Cardiac septum (tissue), 1 donor: ENCODE results near the gene POLR2L. TPM values are rescaled to one million over a fixed set of nuclear protein-coding genes. Genes with fewer than 3 reads are reported as not detected.

Experiments used
- DNase-seq: peaks from one replicate; pipeline ENCODE4 v3.0.0-alpha.2; 2020; ENCODE audit warnings: low spot score
- intact Hi-C: fragments of 100-400 bp; cut with DNase I; formaldehyde crosslinking; loops from one replicate; pipeline ENCODE4 v1.14.0; 2022
- total RNA-seq: library from RNA; stranded (reverse); fragmentation: NEBNext Ultra II Directional; extraction: Animal tissue kit (Norgen Biotek cat#: 25700); gene quantifications from one replicate; pipeline ENCODE4 v1.2.1, GENCODE V29; 2021
- donor health status: DM: no; HTN: no; CAD: no.

Gene POLR2L
- total RNA-seq, 1 donor from 2014 or later: 202 TPM

DNA sequence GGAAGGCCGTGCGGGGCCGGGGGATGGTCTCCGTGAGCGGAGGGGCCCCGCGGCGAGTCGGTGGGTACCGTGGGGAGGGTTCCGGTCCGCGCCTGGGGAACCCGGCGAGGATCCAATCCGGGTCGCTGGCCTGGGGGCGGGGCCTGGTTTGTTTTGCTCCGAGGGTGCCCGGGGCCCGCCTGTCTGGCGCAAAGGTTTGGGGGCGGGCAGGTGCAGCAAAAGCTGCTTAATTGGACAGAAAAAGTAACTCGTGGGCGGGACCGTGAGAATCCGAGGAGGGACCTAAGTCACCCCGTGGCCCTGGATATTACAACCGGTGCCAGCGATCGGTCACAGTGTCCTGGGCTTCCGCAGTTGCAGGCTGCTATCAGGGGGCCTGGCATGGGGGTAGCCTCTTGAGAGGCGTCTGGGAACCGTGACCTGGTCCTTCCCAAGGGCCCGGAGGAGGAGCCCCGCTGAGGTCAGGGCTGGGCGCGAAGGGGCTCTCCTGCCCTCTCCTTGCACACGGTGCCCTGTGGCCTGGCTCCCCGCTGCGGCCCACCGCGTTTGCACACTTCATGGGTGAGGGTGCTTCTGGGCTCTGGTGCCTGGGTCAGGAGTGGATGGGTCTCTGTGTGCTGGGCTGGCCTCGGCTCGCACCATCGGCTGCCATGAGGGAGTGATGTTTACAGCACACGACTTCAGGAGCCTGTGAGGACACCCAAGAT lies 22.2 kb downstream of the POLR2L start:
- peak; percentile 95 for DNase-seq
- intact Hi-C loops: no loop called here

DNA sequence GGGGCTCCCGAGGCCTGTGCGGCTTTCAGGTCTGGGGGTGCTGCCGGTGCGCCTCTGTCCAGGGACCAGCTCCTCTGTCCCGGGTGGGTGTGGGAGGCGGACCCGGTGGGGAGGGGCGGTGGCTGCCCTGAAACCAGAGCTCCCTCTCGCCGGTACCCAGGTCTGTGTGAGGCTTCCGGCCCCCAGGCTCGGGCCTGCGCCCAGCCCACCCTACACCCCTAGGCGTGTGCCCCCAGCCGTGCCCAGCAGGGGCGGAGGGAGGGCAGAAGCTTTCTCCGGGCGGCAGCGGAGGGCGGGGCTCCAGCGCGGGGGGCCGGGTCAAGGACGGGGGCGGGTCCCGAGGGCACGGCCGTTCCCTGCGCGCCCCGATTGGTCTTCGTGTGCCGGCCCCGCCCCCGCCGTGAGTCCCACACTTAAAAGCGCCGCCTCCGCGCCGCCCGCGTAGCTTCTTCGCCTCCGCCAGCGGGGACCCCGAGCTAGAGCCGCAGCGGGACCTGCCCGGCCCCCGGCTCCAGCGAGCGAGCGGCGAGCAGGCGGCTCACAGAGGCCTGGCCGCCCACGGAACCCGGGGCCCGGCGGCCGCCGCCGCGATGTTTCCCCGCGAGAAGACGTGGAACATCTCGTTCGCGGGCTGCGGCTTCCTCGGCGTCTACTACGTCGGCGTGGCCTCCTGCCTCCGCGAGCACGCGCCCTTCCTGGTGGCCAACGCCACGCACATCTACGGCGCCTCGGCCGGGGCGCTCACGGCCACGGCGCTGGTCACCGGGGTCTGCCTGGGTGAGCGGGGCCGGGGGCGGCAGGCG lies 23.0 kb downstream of the POLR2L start:
- intact Hi-C loops: no loop called here
- peak; percentile 97 for DNase-seq

DNA sequence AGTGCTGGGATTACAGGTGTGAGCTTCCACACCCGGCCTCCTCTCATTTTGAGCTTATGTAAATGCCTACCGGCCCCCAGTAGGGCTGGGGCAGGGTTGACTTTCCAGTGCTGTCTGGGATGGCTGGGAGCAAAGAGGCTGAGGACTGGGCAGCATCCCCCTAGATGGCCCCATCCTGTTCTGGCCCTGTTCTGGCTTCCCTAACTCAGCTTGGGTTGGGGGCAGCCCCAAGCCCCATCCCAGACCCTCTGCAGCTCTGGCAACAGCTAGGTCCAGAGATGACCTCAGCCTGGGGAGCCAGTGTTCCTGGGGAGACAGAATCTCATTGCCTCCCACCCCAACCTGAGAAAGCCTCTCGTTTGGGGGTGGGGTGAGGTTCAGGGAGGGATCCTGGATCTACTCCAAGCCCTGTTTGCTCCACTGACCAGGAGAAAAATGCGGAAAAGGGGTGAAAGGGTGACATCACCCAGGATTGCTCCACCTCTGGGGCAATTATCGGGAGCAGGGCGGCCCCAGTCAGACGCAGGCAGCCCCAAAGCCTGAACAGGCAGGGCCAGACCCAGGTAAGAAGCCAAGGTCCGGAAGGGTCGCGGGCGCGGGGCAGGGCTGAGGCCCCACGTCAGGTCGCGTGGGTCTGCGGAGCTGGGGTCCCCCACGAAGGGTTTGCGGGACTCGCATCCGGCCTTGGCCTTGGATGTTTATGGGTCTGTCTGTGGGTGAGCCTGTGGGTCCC lies 23.8 kb downstream of the POLR2L start, which contains the start of gene PNPLA2:
Gene PNPLA2, plus strand, starts transcription at position 519 of the 733 bp plus-strand sequence. CDS start 805 bp downstream, outside the sequence.
- DNase-seq: peak; percentile 80
- intact Hi-C loops: no loop called here

DNA sequence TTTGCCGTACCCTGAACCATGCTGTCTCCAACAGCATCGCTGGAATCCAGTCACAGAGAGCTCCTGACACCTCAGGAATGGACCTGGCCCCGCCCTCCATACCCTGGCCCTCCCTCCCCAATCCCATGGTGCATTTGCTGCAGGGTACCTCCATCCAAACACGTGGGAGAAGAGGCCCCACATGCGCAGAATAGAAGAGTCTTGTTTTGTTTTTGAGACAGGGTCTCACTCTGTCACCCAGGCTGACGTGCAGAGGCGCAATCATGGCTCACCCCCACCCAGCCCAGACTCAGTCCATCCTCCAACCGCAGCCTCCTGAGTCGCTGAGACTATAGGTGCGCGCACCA lies 25.9 kb downstream of the POLR2L start:
- intact Hi-C loops: no loop called here
- DNase-seq: no peak

DNA sequence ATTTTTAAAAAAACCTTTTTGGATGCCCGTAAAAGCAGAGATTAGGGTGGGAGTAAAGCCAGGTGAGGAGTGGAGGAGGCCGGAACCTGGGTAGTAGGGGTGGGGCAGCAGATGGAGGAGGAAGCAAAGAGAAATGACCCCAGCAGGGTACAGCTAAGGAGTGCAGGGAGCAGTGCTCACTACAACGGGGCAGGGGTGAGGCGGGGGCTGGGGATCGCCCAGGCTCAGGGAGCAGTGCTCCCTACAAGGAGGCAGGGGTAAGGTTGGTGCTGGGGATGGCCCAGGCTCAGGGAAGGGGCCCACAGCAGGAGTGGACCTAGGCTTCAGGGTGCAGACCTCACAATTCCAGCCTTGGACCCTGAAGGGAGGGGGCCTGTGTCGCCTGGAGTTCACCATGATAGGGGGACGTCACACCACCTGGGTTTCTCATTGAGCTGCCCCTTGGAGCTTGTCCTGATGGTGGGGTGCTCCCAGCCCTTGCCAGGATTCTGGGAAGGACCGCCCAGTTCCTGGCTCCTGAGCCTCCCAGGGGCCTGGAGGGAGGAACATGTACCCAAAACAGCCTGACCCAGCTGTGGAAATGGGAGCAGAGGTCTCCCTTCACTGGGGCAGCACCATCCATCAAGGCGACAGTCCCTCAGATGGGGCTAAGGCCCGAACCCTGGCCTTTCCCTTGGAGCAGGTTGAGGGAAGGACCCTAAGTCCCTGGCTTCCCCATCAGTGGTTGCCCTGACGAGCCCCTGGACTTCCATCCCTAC lies 26.5 kb downstream of the POLR2L start:
- intact Hi-C loops: no loop called here

DNA sequence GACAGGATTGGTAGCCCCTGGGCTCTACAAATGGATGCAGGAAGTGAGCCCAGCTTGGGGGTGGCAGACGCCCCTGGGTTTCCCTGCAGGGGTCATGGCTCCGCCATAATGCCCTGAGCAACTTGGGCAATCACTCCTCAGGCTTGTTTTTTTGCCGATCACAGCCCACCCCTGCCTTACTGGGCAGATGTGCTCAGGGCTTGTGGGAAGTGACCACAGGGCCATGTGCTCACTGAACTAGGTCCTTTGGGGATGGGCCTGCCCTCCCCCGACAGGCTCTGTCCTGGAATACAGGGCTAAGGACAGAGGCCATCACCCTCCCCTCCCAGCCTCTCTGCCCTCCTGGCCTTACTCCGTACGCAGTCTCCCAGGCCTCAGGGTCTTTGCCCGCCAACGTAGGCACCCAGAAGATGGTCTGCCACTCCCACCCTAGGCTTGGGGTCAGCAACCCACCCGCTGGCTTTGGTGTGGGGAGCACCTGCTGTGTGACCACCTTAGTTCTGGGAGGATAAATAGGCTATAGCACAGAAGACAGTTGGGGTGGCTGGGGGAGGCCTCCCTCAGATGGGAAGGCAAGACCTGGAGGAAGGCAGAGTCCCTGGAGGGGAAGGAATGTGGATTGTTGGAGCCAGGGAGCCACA lies 28.8 kb downstream of the POLR2L start:
- DNase-seq: no peak
- intact Hi-C loops: no loop called here

More for the DNA sequence above, 26.5 kb downstream of the POLR2L start:
- no peak for DNase-seq

DNA sequence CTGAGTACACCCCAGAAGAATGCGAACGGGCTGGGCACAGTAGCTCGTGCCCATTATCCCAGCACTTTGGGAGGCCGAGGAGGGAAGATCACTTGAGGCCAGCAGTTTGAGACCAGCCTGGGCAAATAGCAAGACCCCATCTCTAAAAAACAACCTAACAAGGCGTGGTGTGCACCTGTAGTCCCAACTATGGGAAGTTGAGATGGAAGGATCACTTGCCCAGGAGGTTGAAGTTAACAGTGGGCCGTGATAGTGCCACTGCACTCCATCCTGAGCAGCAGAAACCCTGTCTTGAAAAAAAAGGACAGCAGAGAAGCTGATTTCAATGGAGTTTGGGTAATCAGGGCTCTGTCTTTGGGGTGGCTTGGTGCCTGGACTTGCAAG lies 29.3 kb downstream of the POLR2L start:
- intact Hi-C loops: no loop called here
- DNase-seq: no peak

DNA sequence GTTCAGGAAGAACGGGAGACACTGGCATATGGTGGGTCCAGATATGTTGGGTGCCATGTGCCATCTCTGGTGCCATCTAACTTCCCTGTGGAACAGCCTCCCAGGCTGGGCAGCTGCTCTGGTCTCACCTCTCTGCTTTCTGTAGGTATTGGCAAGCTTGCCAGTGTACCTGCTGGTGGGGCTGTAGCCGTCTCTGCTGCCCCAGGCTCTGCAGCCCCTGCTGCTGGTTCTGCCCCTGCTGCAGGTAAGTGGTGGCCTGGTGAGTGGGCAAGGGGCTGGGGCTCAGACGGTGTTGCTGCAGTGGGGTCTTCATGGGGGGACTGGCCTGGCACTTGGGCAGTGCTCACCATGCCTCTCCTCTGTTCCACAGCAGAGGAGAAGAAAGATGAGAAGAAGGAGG lies 29.9 kb downstream of the POLR2L start:
- DNase-seq: no peak
- intact Hi-C loops: no loop called here

DNA sequence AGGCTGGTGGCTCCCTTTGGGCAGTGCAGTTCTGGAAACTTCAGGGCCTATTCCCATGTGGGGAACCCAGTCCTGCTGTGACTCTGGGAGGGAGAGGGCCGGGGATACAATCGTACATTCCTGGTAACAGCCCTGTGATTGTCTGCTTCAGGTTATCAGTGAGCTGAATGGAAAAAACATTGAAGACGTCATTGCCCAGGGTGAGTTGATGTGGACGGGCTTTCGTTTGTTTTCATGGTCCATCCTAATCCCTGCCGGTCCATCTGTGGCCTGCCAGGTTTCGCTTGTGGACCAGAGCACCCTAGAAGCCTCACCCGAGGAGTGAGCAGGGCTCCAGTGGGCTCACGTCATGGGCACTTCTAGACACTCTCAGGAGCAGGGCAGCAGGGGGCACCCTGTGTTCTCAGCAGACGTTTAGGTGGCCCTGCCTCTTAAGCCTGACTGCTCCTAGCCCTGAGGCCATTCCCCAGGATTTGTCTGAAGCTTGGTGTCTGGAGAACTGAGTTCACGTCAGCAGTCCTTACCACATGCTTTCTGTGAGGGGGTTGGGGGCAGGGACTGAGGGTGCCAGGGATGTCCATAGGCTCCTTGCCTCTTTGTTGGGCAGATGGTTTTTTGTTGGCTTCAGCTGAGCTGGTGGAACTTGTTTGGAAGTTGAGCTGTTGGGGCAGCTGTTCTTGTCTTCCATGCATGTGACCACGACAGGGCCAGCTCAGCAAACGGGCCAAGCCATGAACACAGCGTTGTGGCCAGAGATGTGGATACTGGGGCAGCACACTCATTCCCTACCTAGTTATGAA lies 30.7 kb downstream of the POLR2L start:
- no peak for DNase-seq
- intact Hi-C loops: no loop called here

DNA sequence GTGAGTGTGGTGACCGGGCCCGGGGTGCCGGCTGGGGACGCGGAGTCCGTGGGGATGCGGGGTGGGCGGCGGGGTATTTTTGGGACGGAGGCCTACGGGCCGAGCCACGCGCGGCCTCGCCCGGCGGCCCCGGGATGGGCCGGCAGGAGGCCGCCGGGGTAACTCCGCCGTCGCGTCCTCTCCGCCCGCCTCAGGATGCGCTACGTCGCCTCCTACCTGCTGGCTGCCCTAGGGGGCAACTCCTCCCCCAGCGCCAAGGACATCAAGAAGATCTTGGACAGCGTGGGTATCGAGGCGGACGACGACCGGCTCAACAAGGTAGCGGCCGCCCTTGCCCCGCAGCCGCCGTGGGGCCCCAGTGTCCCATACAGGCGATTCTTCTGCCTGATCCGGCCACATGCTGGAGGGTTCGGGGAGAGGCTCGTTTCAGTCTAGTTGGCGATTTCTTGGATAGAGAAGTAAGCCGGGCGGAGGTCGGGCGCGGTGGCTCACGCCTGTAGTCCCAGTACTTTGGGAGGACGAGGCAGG lies 32.2 kb downstream of the POLR2L start:
- no peak for DNase-seq
- intact Hi-C loops: no loop called here

DNA sequence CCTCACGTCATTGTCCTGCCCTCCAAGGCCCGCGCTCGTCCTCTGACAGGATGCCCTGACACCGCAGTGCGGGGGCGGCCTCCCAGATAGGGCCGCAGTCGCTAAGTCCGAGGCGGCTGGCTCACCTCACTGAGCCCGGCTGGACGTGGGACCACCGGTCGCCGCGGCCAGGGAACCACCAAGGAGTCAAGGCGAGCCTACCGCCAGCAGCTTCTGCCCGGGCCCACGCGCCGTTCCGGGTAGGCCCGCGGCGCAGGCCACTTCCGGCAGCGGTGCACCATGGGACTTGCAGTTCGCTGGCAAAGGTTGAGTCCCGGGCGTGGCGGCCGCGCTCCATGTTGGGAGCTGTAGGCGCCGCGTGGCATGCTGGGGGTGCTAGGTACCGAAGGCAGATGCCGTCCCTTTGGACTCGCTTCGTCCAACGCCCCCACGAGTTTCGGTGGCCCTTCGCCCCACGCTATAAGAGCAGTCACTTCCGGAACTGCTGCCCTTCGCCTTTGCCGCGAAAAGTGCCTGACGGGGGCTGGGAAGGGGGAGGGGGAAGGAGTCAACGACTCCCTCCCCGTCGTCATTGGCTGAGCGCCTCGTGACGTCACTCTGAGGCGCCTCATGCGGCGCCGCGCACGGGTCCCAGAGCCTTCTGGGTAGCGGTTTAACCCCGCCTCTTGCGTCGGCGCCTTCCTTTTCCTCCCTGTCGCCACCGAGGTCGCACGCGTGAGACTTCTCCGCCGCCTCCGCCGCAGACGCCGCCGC lies 32.9 kb downstream of the POLR2L start, which contains the start of gene RPLP2:
Gene RPLP2, plus strand, starts transcription at position 681 of the 753 bp plus-strand sequence. CDS start 268 bp downstream, outside the sequence.
- peak; percentile 99 for DNase-seq
- intact Hi-C loops: loop anchor here (5.0 kb wide), 1 partner anchor 33 kb away; the partner anchor contains the start of genes POLR2L and TSPAN4

DNA sequence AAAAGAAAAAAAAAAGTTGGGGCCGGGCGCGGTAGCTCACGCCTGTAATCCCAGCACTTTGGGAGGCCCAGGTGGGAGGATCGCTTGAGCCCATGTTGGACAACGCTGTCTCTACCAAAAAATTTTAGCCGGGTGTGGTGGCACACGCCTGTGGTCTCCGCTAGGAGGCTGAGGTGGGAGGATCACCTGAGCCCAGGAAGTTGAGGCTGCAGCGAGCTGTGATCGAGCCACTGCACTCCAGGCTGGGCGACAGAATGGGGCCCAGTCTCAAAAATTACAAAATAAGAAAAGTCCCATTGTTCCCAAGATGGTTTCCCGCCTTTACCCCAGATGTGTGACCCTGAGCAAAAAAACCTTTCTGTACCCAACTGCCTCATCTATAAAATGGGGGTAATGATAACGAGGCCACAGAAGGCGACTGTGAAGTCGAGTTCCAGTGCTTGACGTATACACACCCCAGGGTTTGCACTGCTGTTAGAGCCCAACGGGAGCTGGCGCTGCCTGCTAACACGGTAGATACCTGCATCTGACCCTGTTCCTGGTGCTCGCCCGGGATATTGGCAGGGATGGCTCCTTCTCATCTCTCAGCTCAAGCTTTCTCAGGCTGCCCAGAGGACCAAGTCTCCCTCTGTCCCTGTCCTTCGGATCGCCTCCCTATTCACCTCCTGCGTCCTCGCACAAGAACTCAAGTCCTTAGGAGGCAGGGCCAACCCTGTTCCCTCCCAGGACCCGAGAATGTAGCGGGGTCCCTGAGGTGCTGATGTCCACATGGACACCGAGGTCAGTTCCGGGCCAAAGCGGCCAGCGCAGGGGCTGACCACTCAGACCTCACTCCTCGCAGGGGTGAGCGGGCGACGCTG lies 33.7 kb downstream of the POLR2L start:
- intact Hi-C loops: loop anchor here (5.0 kb wide), 1 partner anchor 34 kb away; the partner anchor contains the start of genes POLR2L and TSPAN4
- no peak for DNase-seq

DNA sequence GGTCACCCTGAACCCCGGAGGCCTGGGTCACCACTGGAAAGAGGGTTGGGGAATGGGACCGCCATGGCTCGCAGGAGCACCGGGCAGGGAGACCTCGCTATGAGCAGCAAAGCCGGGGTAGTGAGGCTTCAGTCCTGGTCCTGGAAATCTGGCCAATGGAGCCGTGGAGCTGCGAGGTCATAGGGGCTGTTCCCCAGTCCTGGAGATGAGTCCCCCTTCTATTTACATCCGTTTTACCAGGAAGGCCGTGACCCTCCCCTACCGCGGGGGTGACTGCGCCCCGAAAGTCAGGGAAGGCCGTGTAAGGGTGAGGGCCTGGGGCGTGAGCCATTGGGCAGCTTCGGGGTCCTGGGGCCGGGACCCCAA lies 37.7 kb downstream of the POLR2L start:
- intact Hi-C loops: no loop called here
- no peak for DNase-seq

DNA sequence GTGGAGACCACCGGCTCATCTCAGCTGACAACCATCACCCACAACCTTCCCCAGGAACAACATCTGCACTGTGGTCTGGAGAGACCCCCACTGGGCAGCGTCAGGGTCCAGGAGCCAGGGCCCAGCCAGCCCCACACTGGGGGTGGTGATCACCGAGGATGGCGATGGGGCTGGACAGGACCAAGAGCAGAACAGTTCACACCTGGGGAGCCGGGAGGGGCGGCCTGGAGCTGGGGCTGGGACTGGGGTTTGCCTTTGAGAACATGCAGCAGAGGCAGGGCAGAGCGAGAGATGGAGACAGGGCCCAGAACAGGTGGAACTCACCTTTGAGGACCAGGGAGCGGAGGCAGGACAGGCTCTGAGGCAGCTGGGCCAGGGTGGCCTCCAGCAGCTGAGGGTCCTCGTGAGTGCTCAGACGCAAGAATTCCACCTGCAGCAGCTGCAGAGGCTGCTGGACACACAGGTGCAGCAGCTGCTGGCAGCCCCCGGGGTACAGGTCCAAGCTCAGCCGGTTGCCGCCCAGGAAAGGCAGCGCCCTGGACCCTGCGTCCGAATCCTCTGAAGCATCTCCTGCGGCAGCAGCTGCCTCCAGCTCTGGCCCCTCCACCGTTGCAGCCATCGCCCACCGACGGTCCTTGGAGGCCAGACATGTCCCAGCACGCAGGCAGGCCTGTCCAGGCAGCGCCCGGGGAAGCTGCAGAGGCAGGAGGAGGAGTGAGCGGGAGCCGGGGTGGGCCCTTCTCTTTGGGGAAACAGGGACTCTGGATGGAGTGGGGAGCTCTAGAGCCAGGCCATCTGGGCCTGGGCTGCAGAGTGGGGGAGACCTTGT lies 38.3 kb downstream of the POLR2L start:
- DNase-seq: no peak
- intact Hi-C loops: no loop called here

DNA sequence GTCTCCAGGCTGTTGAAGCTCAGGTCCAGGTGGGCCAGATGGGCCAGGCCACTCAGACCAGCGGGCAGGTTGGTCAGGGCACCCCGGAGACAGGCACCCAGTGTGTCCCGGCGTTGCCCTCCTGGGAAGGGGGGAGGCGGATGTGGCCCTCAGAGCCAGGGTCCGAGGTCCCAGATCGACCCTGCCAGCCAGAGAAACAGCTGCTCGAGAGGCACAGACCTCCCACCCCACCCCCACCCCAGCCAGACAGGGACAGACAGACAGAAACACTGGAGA lies 38.9 kb downstream of the POLR2L start:
- intact Hi-C loops: no loop called here
- no peak for DNase-seq
